BJ (cell line): Measurements from ENCODE around the gene HDAC6. TPM values are rescaled to one million over a fixed set of nuclear protein-coding genes. Genes with fewer than 3 reads are reported as not detected.

Experiments used
- CTCF ChIA-PET: fragments of 350-600 bp; formaldehyde crosslinking; extraction: SDS; loops from one replicate; lab custom pipeline; 2021; ENCODE audit warnings: antibody characterized with exemption, inconsistent platforms; lab: Yijun Ruan, JAX
- POLR2A ChIA-PET: fragments of 300-600 bp; sonication (Branson Sonifier 250); formaldehyde crosslinking; extraction: SDS; loops from one replicate; lab custom pipeline; 2021; ENCODE audit warnings: antibody characterized with exemption; lab: Charles Lee
- DNase-seq: peaks from one replicate; pipeline ENCODE4 v3.0.0-alpha.2; 2011; ENCODE audit warnings: low read depth
- H3K27me3 ChIP-seq: 2 replicates; pipeline ENCODE4 v1.6.0; 2011; ENCODE audit warnings: low read length; ENCODE audit not compliant: control insufficient read depth, insufficient read depth
- H3K36me3 ChIP-seq: 2 replicates; pipeline ENCODE4 v1.5.1; 2011; ENCODE audit warnings: low read length; ENCODE audit not compliant: control insufficient read depth, insufficient read depth
- H3K4me3 ChIP-seq: 2 replicates; pipeline ENCODE4 v1.5.1; 2011; ENCODE audit warnings: low read depth, mild to moderate bottlenecking, control low read depth, low read length
- CTCF ChIP-seq: IDR thresholded peaks from 2 replicates; pipeline ENCODE4 v1.5.1; 2011; ENCODE audit warnings: low read depth, mild to moderate bottlenecking, control low read depth, inconsistent platforms, low read length, moderate library complexity; ENCODE audit not compliant: insufficient read depth
- polyA plus RNA-seq: library from polyadenylated mRNA; depleted of rRNA; stranded (reverse); fragments of >200 nt; gene quantifications from 2 replicates; pipeline ENCODE4 v1.2.3, GENCODE V29; 2011

HDAC6 gene
- polyA plus RNA-seq, 1 experiment, result 32.1 TPM

GRCh38 chrX:48789366-48790220 is 12.3 kb upstream of the HDAC6 start:
- DNase-seq, result no peak
- ChIA-PET CTCF (no interaction called here), POLR2A (no interaction called here)

GRCh38 chrX:48790477-48790876 is 11.4 kb upstream of the HDAC6 start:
- no peaks in the 10 kb centered on the region for H3K27me3 ChIP-seq
- no peaks in the 10 kb centered on the region for H3K36me3 ChIP-seq
- CTCF ChIA-PET, result no interaction called here
- H3K4me3 ChIP-seq, result no peak overlapping the region
- no peak for DNase-seq
- no peak for TF ChIP-seq CTCF
- POLR2A ChIA-PET, result no interaction called here

More at GRCh38 chrX:48789366-48790220, 12.3 kb upstream of the HDAC6 start:
- TF ChIP-seq CTCF, result no peak
- no peak overlapping the region for H3K4me3 ChIP-seq
- H3K36me3 ChIP-seq, result no peaks in the 10 kb centered on the region
- H3K27me3 ChIP-seq, result no peaks in the 10 kb centered on the region

GRCh38 chrX:48791063-48791820 is 10.6 kb upstream of the HDAC6 start:
- Histone ChIP-seq H3K36me3 (no peaks in the 10 kb centered on the region), H3K27me3 (no peaks in the 10 kb centered on the region), H3K4me3 (no peak overlapping the region)
- TF ChIP-seq CTCF, result no peak
- CTCF ChIA-PET, result no interaction called here
- no peak for DNase-seq
- POLR2A ChIA-PET, result no interaction called here

GRCh38 chrX:48792219-48792618 is 9.6 kb upstream of the HDAC6 start:
- no peak for DNase-seq
- Histone ChIP-seq H3K4me3 (no peak overlapping the region), H3K36me3 (no peaks in the 10 kb centered on the region), H3K27me3 (no peaks in the 10 kb centered on the region)
- CTCF ChIA-PET, result no interaction called here
- POLR2A ChIA-PET, result no interaction called here
- no peak for TF ChIP-seq CTCF

- no peak for DNase-seq
- no peaks in the 10 kb centered on the region for H3K36me3 ChIP-seq
- TF ChIP-seq CTCF, result no peak
- H3K27me3 ChIP-seq, result no peaks in the 10 kb centered on the region
- ChIA-PET CTCF (no interaction called here), POLR2A (no interaction called here)
- H3K4me3 ChIP-seq, result no peak overlapping the region
Measured at GRCh38 chrX:48793935-48794334, 7.9 kb upstream of the HDAC6 start.
